GM04504 (cell line): ENCODE results near the gene MSTO1.
"Not testable (repeated sequence)": the region's sequence is repeated elsewhere in the genome, so short reads cannot be mapped to it uniquely, and the experiment has no call there.

Experiments used
- DNase-seq: peaks from one replicate; pipeline ENCODE4 v3.0.0-alpha.2; 2012; ENCODE audit warnings: low read depth

MSTO1 gene

DNA sequence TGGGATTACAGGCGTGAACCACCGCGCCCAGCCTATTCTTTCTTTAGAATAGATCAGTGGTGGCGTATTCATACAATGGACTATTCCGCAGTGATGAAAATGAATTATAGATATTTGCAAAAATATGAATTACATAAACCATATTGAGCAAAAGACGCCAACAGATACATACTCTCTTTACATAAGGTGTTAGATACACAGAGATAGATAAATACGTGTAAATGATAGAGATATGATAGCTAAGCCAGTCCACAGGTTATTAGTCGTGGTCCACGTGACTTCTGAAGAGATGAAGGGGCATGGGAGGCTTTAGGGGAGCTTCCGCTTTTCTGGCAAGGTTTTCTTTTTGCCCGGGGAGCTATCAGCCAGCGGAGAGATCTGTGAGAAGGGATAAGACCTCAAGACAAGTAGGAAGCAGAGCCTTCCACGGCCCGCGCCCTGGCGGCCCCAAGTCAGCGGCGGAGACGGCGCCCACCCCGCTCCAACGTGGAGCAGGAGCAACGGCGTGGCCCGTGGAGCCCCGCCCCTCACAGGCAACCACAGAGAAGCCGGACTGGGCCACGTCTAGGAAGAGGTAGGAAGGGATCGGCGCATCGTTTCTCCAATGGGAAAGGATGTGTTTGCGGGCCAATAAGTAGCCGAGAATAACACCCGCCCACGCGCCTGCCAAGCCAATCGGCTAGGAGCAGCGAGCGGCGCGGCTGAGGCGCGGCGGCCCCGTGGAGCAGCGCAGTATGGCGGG, at the start of gene MSTO1:
MSTO1 (plus strand) TSS at position 704 of the 742 bp plus-strand sequence; CDS start at position 735, 31 bp downstream.
- DNase-seq, result peak; percentile 94

DNA sequence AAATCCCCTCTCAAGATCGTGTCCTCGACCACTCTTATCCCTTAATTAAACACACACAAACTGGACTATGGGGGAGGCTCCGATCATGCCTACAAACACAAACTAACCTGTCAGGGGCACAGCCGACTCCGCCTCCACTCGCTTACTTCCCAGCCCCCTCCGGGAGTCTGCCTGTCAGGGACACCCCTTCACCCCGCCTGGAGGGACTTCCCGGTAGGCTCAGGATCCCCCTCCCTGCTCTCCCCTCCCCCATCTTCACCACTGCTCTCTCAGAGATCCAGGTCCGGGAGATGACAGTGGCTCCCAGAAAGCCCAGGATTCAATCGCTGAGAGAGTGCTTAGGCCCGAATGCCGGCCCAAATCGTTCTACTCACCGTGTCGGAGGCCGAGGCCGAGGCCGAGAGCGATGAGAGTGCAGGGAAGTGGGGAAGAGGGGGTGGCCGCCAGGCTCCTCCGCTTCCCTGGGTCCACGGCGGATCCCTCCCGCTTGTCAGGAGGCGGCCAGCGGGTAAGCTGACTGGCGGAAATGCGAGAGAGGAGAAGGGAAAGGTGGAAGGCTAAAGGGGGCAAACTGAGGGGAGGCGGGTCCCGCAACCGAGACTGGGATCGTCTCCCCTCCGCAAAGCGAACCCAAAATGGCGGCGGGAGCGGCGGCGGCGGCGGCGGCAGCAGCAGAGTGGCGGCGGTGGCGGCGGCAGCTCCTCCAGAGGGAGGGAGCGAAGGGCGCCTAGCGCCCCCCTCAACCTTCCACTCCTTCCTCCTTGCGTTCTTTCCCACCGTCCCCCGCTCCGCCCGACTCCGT, 48.0 kb upstream of the MSTO1 start:
- not testable (repeated sequence) for DNase-seq

DNA sequence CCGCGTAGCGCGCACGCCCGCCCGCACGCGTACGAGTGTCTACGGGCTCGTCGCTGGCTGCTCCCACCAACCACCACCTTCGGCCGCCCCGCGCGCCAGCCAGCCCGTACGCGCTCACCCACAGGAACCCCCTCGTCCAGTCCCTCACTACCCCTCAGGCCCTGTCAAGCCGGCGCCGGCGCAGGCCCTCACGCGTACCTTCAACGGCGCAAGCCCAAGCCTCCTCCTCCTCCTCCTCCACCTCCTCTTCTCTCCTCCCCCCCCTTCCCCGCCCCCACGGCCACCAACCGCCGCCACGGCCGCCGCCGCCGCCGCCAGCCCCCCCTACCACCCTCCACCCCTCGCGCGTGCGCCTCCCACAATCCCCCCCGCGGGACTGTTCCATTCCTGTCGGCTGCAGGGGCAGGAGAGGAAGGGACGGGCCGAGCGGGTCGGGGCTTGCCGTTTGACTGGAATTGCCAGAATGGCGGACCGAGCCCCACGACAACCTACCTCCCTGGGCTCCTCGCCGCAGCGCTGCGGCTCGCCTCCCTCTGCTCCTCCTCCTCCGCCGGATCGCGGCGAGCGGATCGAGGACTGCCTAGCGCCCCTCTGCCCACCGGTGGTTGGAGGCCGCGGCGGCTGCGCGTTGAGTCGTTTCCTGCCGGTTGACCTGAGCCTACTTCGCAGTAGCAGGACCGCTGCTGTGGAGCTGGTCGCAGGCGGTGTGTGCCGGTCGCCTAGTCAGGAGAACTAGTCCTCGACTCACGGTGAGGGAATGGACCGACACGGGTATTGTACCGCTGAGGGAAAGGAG, 47.2 kb upstream of the MSTO1 start, which contains the start of gene ASH1L:
ASH1L (minus strand) TSS at position 223 of the 796 bp plus-strand sequence. CDS start 41,284 bp downstream, outside the sequence.
- peak; percentile 85 for DNase-seq

DNA sequence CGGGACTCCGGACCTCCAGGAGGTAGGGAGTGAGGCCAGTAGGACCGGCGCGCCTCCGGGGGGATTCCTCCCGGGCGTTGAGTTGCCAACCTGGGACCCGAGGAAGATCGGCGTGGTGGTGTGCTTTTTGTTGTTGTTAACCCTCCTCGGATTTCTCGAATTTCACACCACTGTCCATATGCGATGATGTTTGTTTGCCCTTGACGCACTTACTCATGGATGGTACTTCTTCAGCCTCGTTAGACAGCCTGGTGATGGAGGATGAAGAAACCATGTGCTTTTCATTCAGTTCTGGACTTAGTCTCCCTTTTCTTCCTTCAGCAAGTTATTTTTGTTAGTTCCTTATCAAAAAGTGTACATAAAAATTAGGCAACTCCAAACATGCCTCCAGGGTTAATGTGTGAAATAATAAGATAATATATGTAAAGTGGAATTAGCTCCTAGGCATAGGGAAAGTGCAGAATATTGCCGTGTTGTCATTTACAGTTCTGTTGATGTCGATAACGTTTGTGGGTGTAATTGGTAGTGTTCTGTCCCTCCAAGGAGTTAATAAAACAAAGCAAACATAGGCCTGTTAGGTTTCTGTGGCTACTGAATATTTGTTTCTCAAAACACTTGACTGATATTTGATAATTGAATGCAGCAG, 46.5 kb upstream of the MSTO1 start:
- DNase-seq, result not testable (repeated sequence)

DNA sequence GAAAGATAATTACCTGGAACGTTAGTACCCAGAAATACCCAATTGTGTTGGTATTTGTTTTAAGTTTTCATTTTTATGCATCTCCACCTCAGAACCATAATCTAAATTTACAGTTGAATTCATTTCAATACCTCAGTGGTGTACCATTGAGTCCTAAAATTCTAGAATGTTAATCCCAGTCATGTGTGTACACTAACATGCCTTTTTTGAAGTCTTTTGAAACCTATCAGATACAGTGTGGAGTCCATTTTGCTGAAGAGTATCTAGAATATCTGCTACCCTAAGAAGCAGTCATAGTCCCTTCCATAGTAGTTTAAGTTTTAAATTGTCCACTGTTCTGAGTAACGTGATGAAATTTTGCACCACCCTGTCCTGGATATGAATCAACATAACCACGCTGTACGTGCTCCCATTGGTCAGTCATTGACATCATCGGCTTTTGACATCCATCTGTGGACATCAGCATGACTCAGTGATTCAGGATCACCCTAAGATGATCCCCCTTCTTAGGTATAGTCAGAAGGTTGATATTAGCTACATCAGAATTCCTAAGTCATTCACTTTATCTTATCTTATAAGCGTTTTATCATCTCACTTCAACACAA, 39.9 kb upstream of the MSTO1 start:
- no peak for DNase-seq

DNA sequence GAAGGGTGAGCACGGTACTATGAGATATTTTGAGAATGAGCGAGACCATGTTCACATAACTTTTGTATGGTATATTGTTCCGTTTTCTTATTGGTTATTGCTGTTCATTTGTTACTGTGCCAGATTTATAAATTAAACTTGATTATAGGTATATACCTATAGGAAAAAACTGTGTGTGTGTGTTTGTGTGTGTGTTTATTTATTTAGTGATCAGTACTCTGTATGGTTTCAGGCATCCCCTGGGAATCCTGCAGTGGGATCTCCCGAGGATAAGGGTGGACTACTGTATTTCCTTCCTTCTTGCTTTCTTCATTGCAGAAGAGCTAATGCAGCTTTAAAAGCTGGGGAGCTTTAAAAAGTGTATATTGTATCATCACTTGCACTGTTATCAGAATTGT, 39.4 kb upstream of the MSTO1 start:
- no peak for DNase-seq

DNA sequence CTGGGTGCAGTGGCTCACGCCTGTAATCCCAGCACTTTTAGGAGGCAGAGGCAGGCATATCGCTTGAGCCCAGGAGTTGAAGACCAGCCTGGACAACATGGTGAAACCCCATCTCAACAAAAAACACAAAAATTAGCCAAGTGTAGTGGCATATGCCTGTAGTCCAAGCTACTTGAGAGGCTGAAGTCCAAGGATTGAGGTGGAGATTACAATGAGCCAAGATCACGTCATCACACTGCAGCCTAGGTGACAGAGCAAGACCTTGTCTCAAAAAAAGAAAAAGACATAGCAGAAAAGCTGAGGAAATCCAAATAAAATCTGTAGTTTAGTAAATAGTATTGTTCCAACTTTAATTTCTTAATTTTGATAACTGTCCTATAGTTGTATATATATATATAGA, 35.9 kb upstream of the MSTO1 start:
- no peak for DNase-seq

DNA sequence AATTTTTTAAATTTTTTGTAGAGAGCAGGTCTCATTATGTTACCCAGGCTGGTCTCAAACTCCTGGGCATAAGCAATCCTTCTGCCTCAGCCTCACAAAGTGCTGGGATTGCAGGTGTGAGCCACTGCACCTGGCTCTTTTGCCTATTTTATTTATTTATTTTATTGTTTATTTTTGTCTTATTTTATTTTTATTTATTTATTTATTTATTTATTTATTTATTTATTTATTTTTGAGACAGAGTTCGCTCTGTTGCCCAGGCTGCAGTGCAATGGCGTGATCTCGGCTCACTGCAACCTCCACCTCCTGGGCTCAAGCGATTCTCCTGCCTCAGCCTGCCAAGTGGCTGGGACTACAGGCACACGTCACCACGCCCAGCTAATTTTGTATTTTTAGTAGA, 34.4 kb upstream of the MSTO1 start:
- DNase-seq, result not testable (repeated sequence)

DNA sequence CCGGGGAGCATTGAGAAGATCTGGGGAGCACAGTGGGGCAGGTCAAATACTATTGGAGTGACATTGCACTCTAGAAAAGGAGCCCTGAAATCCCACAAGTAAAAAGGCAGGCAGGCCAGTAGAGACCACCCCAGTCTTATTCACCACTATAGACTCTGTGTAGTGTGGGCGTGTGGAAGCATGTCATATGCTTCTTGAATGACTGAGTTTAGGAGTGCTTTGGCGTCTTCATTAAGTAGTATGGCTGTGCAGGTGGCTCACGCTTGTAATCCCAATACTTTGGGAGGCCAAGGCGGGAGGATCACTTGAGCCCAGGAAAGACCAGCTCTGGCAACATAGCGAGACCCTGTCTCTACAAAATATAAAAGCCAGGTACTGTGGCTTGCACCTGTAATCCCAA, 26.2 kb upstream of the MSTO1 start:
- not testable (repeated sequence) for DNase-seq

DNA sequence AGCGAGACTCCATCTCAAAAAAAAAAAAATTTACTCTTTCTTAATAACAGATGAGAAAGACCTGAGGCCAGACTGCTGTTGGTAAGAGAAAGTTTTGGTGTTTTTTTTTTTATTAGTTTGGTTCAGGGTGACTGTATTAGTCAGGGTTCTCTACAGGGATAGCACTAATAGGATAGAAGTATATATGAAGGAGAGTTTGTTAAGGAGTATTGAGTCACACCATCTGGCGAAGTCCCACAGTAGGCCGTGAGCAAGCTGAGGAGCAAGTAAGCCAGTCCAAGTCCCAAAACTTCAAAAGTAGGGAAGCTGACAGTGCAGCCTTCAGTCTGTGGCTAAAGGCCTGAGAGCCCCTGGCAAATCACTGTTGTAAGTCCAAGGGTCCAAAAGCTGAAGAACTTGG, 20.7 kb upstream of the MSTO1 start:
- DNase-seq, result not testable (repeated sequence)

DNA sequence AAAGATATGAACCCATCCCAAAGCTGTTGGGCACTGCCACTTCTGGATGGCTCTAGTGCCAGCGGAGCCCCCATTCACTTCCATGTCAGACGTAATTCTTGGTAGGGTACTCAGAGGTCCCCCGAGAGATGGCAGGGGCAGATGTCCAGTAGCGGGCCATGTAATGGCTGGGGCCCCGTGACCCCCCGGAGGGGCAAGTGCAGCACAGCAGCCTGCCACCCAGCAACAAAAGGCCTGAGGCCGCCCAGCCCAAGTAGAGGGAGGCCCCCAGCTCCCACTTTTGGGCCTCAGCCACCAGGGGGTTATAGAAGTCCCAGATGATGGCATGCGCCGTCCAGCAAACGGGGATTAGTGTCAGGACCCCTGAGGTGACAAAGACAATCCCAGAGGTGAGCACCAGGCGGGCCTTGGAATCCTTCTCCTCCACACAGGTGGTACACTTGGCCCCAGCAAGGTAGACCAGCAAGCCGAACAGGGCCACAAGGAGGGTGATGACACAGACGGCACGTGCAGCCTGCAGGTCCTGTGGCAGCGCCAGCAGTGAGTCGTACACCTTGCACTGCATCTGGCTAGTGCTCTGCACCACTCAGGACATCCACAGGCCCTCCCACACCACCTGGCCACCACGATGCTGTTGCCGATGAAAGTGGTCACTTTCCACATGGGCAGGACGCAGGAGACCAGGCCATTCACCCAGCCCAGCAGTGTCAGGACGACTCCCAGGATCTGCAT, 19.3 kb upstream of the MSTO1 start:
- DNase-seq, result not testable (repeated sequence)

DNA sequence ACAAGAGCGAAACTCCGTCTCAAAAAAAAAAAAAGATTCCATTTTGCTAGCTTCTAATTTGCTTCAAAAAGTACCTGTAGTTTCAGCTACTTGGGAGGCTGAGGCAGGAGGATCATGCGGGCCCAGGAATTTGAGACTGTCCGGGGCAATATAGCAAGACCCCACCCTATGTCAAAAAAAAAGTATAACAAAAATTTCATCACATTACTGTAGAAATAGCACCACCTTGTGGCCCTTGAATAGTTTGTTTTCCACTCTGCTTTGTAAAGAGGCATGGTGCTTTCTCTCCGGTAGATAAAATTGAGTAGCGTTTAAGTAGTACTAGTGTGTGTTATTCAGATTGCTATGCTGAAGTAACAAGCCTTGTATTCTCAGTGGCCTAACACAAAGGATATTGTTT, 18.2 kb upstream of the MSTO1 start:
- DNase-seq, result peak; percentile 28

DNA sequence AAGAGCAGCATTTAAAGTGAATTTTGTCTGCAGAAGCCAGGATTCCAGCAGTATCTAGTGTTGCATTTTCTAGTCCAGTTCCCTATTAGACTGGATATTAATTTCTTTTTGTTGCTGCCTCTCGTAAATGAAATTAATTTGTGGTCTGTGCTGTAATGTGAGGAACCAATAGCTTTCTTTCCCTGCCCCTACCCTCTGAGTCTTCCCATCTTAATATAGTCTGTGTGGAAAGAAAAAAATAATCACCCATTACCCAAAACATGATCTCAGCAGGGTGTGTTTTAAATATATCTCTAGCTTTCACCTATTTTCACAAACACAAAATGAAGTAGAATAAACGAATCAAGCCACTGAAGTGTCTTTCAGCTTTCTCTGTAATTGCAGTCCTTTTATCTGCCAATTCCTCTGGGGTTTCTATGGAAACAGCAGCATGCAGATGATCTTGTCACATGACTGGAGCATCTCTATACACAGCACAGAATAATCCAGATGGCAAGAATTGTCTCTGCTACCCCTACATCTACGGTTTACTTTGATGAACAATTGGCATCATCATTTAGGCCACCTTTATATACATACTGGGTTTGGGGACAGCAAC, 14.0 kb upstream of the MSTO1 start:
- DNase-seq, result not testable (repeated sequence)

DNA sequence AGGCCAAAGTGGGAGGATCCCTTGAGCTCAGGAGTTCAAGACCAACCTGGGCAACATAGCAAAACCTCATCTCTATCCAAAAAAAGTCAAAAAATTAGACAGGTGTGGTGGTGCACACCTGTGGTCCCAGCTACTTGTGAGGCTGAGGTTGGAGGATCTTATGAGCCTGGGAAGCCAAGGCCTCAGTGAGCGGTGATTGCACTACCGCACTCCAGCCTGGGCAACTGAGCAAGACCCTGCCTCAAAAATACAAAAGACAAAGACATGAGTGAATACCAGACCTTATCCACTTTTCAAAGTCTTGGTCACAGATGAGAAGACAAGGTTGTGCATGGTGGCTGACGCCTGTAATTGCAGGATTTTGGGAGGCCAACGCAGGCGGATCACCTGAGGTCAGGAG, 13.2 kb upstream of the MSTO1 start:
- no peak for DNase-seq

DNA sequence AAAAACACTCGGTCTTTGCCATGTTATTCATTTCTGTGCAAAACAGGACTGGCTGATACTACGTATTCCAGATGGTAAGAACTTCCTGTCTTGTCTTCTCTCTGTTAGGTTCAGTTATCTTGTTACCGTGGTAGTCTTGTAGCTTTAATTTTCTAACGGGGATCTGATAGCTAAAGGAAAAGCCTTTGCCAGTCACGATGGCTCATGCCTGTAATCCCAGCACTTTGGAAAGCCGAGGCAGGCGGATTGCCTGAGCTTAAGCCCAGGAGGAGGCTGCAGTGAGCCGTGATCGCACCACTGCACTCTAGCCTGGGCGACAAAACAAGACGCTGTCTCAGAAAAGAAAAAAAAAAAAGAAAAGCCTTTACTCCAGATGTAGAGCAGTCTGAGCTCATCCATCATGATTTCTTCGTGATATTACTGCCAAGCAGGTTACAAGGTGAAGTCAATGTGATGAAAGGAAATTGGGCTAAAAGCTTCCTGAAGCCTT, 11.1 kb upstream of the MSTO1 start:
- peak; percentile 29 for DNase-seq

DNA sequence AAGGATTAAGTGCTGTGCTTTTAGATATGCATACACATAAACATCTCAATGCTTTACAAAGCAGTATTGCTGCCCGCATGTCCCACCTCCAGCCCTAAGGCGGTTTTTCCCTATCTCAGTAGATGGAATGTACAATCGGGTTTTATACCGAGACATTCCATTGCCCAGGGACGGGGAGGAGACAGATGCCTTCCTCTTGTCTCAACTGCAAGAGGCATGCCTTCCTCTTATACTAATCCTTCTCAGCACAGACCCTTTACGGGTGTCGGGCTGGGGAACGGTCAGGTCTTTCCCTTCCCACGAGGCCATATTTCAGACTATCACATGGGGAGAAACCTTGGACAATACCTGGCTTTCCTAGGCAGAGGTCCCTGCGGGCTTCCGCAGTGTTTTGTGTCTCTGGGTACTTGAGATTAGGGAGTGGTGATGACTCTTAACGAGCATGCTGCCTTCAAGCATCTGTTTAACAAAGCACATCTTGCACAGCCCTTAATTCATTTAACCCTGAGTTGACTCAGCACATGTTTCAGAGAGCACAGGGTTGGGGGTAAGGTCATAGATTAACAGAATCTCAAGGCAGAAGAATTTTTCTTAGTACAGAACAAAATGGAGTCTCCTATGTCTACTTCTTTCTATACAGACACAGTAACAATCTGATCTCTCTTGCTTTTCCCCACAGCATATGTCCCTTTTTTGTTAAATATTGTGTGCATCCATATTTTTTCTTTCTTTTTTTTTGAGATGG, 10.0 kb upstream of the MSTO1 start:
- not testable (repeated sequence) for DNase-seq

DNA sequence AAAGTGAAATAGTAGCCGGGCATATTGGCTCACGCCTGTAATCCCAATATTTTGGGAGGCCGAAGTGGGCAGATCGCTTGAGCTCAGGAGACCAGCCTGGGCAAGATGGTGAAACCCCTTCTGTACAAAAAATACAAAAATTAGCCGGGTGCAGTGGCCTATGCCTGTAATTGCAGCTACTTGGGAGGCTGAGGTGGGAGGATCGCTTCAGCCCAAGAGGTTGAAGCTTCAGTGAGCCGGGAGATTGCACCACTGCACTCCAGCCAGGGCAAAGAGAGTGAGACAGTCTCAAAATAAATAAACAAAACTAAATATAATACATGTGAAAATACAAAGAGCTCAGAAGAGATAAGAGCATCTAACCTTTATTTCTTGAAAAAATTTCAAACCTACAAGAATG, 2.3 kb upstream of the MSTO1 start:
- no peak for DNase-seq

DNA sequence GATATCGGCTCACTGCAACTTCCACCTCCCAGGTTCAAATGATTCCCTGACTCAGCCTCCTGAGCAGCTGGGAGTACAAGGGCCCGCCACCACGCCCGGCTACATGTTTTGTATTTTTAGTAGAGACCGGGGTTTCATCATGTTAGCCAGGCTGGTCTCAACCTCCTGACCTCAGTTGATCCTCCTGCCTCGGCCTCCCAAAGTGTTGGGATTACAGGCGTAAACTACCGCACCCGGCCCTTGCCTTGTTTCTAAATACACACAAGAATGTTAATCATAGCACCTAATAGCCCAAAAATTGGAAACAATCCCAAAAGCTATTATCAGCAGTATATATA, 1.2 kb upstream of the MSTO1 start:
- no peak for DNase-seq

DNA sequence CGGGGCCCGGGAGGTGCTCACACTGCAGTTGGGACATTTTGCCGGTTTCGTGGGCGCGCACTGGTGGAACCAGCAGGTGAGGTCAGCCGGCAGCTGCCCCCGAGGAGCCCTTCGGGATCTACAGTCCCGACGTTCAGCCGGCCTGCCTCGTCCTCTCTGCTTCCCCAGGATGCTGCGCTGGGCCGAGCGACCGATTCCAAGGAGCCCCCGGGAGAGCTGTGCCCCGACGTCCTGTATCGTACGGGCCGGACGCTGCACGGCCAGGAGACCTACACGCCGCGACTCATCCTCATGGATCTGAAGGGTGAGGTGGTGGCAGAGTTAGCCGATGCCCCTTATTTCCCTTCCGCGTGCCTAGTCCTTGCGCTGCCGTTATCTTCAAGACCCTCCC, 234 bp downstream of the MSTO1 start:
- DNase-seq, result not testable (repeated sequence)

DNA sequence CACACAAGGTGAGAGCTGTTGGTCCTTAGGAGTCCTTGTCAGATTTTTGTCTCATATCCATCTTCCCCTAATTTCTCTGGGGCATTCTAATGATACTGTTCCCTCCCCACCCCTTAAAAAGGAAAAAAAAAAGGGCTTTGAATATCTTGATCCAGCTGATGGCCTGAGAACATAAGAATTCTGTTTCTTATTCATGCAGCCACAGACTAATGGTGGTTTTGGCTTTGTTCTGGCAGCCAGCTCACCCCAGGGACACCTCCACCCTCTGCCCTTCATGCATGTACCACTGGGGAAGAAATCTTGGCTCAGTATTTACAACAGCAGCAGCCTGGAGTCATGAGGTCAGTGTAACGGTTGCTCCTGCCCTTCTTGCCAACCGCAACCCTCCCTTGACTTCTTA, 3.2 kb downstream of the MSTO1 start:
- not testable (repeated sequence) for DNase-seq
